Measurements from ENCODE around the gene SPRED3. TPM values are rescaled to one million over a fixed set of nuclear protein-coding genes. Genes with fewer than 3 reads are reported as not detected.

The SPRED3 gene
- total RNA-seq, 1 donor from 2014 or later: 3.2 TPM

DNA sequence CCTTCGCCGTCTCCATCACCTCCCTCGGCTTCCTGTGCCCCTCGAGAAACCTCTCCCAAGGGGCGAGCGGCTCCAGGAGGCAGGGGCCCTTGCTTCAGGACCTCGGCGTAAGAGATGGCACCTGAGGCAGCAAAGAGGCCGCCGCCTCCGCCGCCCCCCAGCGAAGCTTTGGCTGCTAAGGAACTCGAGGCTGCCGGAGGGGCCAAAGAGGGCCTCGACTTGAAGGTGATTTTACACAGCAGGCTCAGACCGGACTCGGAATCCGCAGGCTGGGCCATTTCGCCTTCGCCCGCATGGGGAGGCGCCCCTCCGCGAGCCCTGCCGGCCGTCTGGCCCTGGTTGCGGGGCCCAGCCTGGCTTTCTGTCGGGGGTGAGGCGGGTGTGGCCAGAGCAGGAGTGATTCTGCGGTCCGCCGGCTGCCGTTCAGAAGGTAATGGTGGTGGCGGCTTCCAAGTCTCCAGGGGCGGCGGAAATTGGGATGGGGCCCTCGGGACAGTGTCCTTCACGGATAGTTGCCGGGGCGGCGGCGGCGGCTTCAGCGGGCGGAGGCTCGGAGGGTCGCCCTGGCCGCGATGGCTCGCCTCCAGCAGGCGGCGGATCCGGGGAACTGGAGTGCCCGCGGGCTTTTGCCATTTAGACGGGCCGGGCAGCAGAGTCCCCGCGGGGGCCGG is 2.1 kb upstream of the SPRED3 start:
- Mint-ChIP-seq H3K4me3 (ENCODE audit: unreplicated experiment) (no peak overlapping the region), H3K27me3 (ENCODE audit: unreplicated experiment) (peaks cover 27% of the 10 kb centered on the region), H3K36me3 (ENCODE audit: low read depth, unreplicated experiment) (peaks cover 21% of the 10 kb centered on the region), H3K4me1 (ENCODE audit: unreplicated experiment) (peaks cover 12% of the 10 kb centered on the region), H3K9me3 (ENCODE audit: unreplicated experiment) (no peaks in the 10 kb centered on the region), H3K27ac (ENCODE audit: unreplicated experiment) (no peak overlapping the region)
- peak; percentile 28 for DNase-seq (ENCODE audit: low spot score)
- TF ChIP-seq, protein P1, sequence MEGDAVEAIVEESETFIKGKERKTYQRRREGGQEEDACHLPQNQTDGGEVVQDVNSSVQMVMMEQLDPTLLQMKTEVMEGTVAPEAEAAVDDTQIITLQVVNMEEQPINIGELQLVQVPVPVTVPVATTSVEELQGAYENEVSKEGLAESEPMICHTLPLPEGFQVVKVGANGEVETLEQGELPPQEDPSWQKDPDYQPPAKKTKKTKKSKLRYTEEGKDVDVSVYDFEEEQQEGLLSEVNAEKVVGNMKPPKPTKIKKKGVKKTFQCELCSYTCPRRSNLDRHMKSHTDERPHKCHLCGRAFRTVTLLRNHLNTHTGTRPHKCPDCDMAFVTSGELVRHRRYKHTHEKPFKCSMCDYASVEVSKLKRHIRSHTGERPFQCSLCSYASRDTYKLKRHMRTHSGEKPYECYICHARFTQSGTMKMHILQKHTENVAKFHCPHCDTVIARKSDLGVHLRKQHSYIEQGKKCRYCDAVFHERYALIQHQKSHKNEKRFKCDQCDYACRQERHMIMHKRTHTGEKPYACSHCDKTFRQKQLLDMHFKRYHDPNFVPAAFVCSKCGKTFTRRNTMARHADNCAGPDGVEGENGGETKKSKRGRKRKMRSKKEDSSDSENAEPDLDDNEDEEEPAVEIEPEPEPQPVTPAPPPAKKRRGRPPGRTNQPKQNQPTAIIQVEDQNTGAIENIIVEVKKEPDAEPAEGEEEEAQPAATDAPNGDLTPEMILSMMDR (IDR thresholded peaks at IDR 0.05; ENCODE audit: unreplicated experiment): no peak

DNA sequence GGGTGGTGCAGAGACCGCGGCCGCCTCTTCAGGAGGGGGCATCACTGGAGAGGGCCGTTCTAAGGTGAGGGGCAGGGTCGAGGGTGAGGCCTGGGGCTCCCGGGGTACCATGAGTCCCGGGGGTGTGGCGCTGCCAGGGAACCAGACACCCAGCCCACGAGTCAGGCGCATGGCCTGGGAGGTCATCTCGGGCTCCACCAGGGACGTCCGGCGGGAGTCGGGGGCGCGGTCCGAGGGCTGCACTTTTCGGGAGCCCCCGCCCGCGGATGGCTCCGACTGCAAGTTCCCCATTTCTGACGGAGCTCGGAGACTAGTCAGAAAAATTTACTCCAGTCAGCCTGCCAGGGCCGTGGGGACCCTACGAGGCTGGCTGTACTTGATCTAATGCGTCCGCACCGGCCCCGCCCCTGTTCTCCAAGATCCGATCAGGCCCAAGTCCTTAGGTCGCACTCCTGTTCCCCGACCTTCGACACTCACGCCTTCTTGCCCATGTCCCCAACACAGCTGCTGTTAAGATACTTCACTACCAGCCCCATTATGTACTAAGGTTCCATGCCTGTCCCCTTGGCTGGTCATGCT is 1.4 kb upstream of the SPRED3 start:
- H3K27me3 Mint-ChIP-seq (ENCODE audit: unreplicated experiment): peaks cover 26% of the 10 kb centered on the region
- H3K27ac Mint-ChIP-seq (ENCODE audit: unreplicated experiment): no peak overlapping the region
- TF ChIP-seq, protein P1 (IDR thresholded peaks at IDR 0.05; ENCODE audit: unreplicated experiment): no peak
- peaks cover 12% of the 10 kb centered on the region for H3K4me1 Mint-ChIP-seq (ENCODE audit: unreplicated experiment)
- H3K9me3 Mint-ChIP-seq (ENCODE audit: unreplicated experiment): no peaks in the 10 kb centered on the region
- peak overlapping the region; percentile 86 for H3K4me3 Mint-ChIP-seq (ENCODE audit: unreplicated experiment)
- peaks cover 15% of the 10 kb centered on the region for H3K36me3 Mint-ChIP-seq (ENCODE audit: low read depth, unreplicated experiment)
- DNase-seq (ENCODE audit: low spot score): no peak

DNA sequence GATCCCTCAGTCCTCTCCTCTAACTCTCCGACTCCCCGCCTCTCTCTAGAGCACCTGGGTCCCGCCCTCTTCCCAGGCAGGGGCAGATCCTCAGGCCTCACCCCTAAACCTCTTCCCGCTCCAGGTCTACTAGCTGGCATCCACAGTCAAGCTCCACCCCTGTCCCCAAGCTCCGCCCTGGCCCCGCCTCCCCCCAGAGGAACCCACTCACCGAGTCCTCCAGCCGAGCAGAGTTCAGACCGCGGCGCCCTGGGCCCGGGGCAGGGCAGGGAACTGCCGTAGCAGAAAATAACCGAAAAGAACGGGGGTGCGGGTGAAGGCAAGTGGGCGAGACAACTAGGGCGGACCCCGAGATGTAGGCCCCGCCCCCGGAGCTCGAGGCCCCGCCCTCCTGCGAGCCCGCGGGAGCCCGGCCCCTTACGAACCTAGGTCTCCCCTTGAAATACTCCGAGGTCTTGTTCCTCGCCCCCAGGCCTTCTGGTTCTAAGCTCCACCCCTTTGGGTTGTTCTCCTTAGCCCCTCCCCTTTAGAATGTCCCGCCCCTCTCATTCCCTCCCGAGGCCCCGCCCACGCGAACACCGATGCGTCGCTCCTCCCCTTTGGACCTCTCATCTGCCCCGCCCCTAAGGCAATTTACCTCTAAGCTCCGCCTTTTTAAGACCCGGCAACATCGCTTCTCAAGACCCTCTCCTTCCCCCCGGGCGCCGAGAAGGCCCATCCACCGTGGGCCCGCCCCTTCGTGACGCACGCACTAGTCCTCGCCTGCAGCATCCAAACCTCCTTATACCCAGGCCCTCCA is 748 bp upstream of the SPRED3 start, which contains the start of gene GGN:
Gene GGN, minus strand, starts transcription at position 485 of the 799 bp plus-strand sequence. CDS start 773 bp downstream, outside the sequence.
- Mint-ChIP-seq H3K9me3 (ENCODE audit: unreplicated experiment) (no peaks in the 10 kb centered on the region), H3K27me3 (ENCODE audit: unreplicated experiment) (peaks cover 27% of the 10 kb centered on the region), H3K27ac (ENCODE audit: unreplicated experiment) (peak within 1 kb of the TSS; percentile 26), H3K36me3 (ENCODE audit: low read depth, unreplicated experiment) (peaks cover 12% of the 10 kb centered on the region), H3K4me1 (ENCODE audit: unreplicated experiment) (peaks cover 12% of the 10 kb centered on the region), H3K4me3 (ENCODE audit: unreplicated experiment) (peak within 1 kb of the TSS; percentile 95)
- peak; percentile 87 for DNase-seq (ENCODE audit: low spot score)
- TF ChIP-seq, protein P1 (IDR thresholded peaks at IDR 0.05; ENCODE audit: unreplicated experiment): no peak

DNA sequence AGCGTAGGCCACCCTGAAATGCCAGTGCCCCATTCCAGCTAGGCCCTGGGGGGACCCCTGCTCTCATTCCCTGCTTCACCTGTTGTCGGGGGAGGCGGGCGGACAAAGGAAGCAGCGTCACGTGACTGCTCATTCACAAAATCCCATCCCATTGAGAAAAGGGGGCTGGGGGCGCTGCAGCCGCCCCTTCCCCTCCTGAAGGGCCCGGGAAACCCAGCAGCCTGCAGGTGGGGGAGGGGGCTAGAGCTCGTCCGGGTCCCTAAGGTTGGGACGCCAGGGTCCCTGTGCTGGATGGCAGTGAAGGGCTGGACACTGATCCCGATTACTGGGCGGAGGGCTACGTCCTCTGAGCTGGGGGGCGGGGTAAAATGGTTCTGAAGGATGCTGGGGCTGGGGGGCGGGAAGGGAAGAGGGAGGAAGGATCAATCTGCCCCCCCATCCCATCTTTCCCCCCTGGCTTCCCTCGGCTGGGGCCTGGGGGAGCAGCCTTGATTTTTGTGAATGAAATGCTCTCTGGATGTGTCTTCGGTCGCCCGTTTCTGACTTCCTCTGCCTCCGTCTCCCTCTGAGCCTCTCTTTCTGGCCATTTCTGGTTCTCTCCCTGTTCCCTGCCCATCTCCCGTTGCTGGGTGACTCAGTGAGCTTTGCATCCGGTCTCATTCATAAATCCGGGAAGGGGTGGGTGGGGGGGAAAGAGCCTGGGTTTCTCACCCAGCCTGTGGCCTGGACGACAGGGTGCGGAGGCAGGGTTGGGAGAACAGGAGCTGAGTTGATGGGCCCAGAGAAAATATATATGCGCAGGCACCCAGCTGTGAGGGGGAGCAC is 816 bp downstream of the SPRED3 start:
- Mint-ChIP-seq H3K36me3 (ENCODE audit: low read depth, unreplicated experiment) (peaks cover 8% of the 10 kb centered on the region), H3K27ac (ENCODE audit: unreplicated experiment) (no peak overlapping the region), H3K4me1 (ENCODE audit: unreplicated experiment) (peaks cover 15% of the 10 kb centered on the region), H3K4me3 (ENCODE audit: unreplicated experiment) (peak overlapping the region; percentile 89), H3K9me3 (ENCODE audit: unreplicated experiment) (no peaks in the 10 kb centered on the region), H3K27me3 (ENCODE audit: unreplicated experiment) (peaks cover 27% of the 10 kb centered on the region)
- DNase-seq (ENCODE audit: low spot score): peak; percentile 15
- TF ChIP-seq, protein P1 (IDR thresholded peaks at IDR 0.05; ENCODE audit: unreplicated experiment): no peak

Data from endothelial cell (in vitro differentiated cells).